Panc1 (cell line): ENCODE measurements around the gene SERGEF.

Experiments used
- CTCF ChIP-seq: fragments of 450-650 bp; IDR thresholded peaks from 2 replicates; pipeline ENCODE4 v1.5.1; 2017; ENCODE audit warnings: mild to moderate bottlenecking
- POLR2AphosphoS5 ChIP-seq: IDR thresholded peaks from 2 replicates; pipeline ENCODE4 v1.6.1; 2012; ENCODE audit warnings: mild to moderate bottlenecking, low read depth, low read length, moderate library complexity
- REST ChIP-seq, 2 experiments: IDR thresholded peaks; 2 replicates each; pipeline ENCODE4 v1.6.1; 2011 to 2012; ENCODE audit warnings: low read depth in 2 of 2, control low read depth in 1 of 2, low read length in 1 of 2, mild to moderate bottlenecking in 1 of 2, moderate library complexity in 1 of 2; ENCODE audit not compliant: insufficient read depth in 1 of 2
- TCF7L2 ChIP-seq: IDR thresholded peaks from 2 replicates; pipeline ENCODE4 v1.6.1; 2011; ENCODE audit warnings: mild to moderate bottlenecking, low read depth, low read length, inconsistent platforms

- TF ChIP-seq REST (IDR thresholded peaks at IDR 0.05; ENCODE audit: insufficient read depth in 1 of 2, low read depth in 2 of 2, low read length in 1 of 2) (no peak), CTCF (no peak), TCF7L2 (no peak), POLR2AphosphoS5 (no peak)
Observed at GRCh38 chr11:17924713-17925112, 88.1 kb downstream of the SERGEF start.
